Keratinocyte (primary cell): ENCODE data around the gene FRMD6. TPM values are rescaled to one million over a fixed set of nuclear protein-coding genes. Genes with fewer than 3 reads are reported as not detected.
A peak's percentile ranks its signal among the peaks of the same experiment; 100 is the strongest.

Experiments
- DNase-seq: peaks from one replicate; pipeline ENCODE4 v3.0.0-alpha.2; 2011; ENCODE audit warnings: low read depth, missing footprints, low spot score
- FAIRE-seq: peaks from 2 replicates; lab custom pipeline; 2011; peaks lifted over from hg19 to GRCh38; lab: Jason Lieb, UNC
- H2AFZ ChIP-seq: 2 replicates; pipeline ENCODE4 v1.6.0; 2012; ENCODE audit warnings: low read length, control low read depth, inconsistent platforms; ENCODE audit not compliant: control insufficient read depth
- H3K27ac ChIP-seq: 2 replicates; pipeline ENCODE4 v1.5.1; 2011; ENCODE audit warnings: low read length; ENCODE audit not compliant: control insufficient read depth, insufficient read depth
- H3K27me3 ChIP-seq: 3 replicates; pipeline ENCODE4 v1.6.0; 2011; ENCODE audit warnings: low read length; ENCODE audit not compliant: control insufficient read depth, insufficient read depth; ENCODE audit errors: extremely low read depth
- H3K36me3 ChIP-seq, 2 experiments: 2 replicates in 1 of 2; 3 replicates in 1 of 2; pipeline ENCODE4 v1.5.1; 2011; ENCODE audit warnings: low read length in 2 of 2, mild to moderate bottlenecking in 1 of 2; ENCODE audit not compliant: control insufficient read depth in 2 of 2, insufficient read depth in 2 of 2; ENCODE audit errors: extremely low read depth in 1 of 2
- H3K4me1 ChIP-seq: 3 replicates; pipeline ENCODE4 v1.5.1; 2011; ENCODE audit warnings: low read length; ENCODE audit not compliant: control insufficient read depth, insufficient read depth; ENCODE audit errors: extremely low read depth
- H3K4me2 ChIP-seq: 3 replicates; pipeline ENCODE4 v1.6.0; 2011; ENCODE audit warnings: low read depth, low read length; ENCODE audit not compliant: control insufficient read depth, insufficient read depth; ENCODE audit errors: extremely low read depth
- H3K4me3 ChIP-seq, 3 experiments: fragments of 200-600 bp in 1 of 3; sonication (generic) in 1 of 3; 2 replicates in 2 of 3; 3 replicates in 1 of 3; pipeline ENCODE4 v1.5.1; 2011 to 2016; ENCODE audit warnings: low read length in 3 of 3, mild to moderate bottlenecking in 3 of 3, control low read depth in 2 of 3, inconsistent platforms in 1 of 3, low read depth in 1 of 3, mixed read lengths in 1 of 3, mixed run types in 1 of 3, moderate library complexity in 1 of 3; ENCODE audit not compliant: control insufficient read depth in 2 of 3, insufficient read depth in 2 of 3; ENCODE audit errors: extremely low read depth in 1 of 3
- H3K79me2 ChIP-seq: 2 replicates; pipeline ENCODE4 v1.6.0; 2012; ENCODE audit warnings: low read length; ENCODE audit not compliant: control insufficient read depth, insufficient read depth
- H3K9ac ChIP-seq: 3 replicates; pipeline ENCODE4 v1.6.0; 2011; ENCODE audit warnings: low read length; ENCODE audit not compliant: control insufficient read depth, insufficient read depth; ENCODE audit errors: extremely low read depth
- H3K9me1 ChIP-seq: 3 replicates; pipeline ENCODE4 v1.6.0; 2011; ENCODE audit warnings: low read length; ENCODE audit not compliant: control insufficient read depth, insufficient read depth; ENCODE audit errors: extremely low read depth
- H3K9me3 ChIP-seq: 2 replicates; pipeline ENCODE4 v1.5.1; 2012; ENCODE audit warnings: low read depth, low read length; ENCODE audit not compliant: control insufficient read depth
- H4K20me1 ChIP-seq: 3 replicates; pipeline ENCODE4 v1.6.0; 2011; ENCODE audit warnings: low read length; ENCODE audit not compliant: control insufficient read depth, insufficient read depth; ENCODE audit errors: extremely low read depth
- EZH2 ChIP-seq: IDR thresholded peaks from one replicate; pipeline ENCODE4 v1.6.1; 2012; ENCODE audit warnings: inconsistent platforms, mild to moderate bottlenecking, low read length, moderate library complexity
- dilution Hi-C: fragments of 300-500 bp; cut with MboI; formaldehyde crosslinking; loops from one replicate; pipeline ENCODE4 v1.7.0; 2020; ENCODE audit warnings: low sequenced_read_pairs; ENCODE audit not compliant: extremely low pct_ligation_motif_present
- polyA plus RNA-seq, 5 experiments: library from polyadenylated mRNA; depleted of rRNA in 3 of 5; stranded (reverse) in 3 of 5; stranded (forward) in 1 of 5; unstranded in 1 of 5; fragments of >200 nt; gene quantifications; 1 replicate in 1 of 5; 2 replicates in 3 of 5; 3 replicates in 1 of 5; pipeline versions ENCODE4 v1.2.1 to v1.2.3, GENCODE V29; 2011 to 2012; ENCODE audit warnings: missing spikeins in 2 of 5, low read depth in 1 of 5, low replicate concordance in 1 of 5
- TF ChIP-seq, protein P1 (sequence below), 3 experiments: IDR thresholded peaks in 1 of 3; conservative IDR thresholded peaks in 1 of 3; optimal IDR thresholded peaks in 1 of 3; 2 replicates in 2 of 3; 3 replicates in 1 of 3; pipeline versions ENCODE3 to v1.5.1; 2011; ENCODE audit warnings: low read length in 3 of 3, mild to moderate bottlenecking in 3 of 3, moderate library complexity in 2 of 3, control low read depth in 1 of 3, inconsistent platforms in 1 of 3; ENCODE audit not compliant: insufficient read depth in 2 of 3; ENCODE audit errors: extremely low read depth in 1 of 3

FRMD6 gene
- polyA plus RNA-seq, 1 donor (not counting 4 experiments of a cell fraction or from before 2014, with no cell fraction given), result 120 TPM

DNA sequence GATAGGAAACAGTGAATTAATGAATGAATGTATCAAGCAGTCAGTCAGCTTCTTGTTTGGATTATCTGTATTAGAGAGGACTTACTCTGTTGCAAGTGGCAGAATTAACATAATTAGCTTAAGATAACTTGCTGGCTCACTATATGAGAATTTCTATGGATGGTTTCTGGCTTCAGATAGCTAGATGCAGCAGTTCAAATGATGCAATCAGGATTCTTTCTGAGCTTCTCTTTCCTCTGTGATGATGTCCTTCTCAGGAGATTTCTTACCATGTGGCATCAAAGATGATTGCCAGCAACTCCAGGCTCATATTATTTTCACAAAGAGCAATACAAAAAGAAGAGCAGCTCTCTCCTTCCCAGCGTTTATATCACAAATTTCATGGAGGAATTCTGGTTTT, 30.7 kb downstream of the FRMD6 start:
- Histone ChIP-seq H3K4me3 (no peak overlapping the region), H2AFZ (no peak overlapping the region), H3K79me2 (peaks cover 92% of the 10 kb centered on the region), H3K27me3 (no peaks in the 10 kb centered on the region), H3K36me3 (peaks cover 10 to 11% of the 10 kb centered on the region in 2 experiments), H3K27ac (no peak overlapping the region), H4K20me1 (peaks cover 2% of the 10 kb centered on the region), H3K4me2 (no peak overlapping the region), H3K9ac (no peak overlapping the region), H3K9me1 (no peaks in the 10 kb centered on the region), H3K4me1 (no peaks in the 10 kb centered on the region), H3K9me3 (no peaks in the 10 kb centered on the region)
- no peak for DNase-seq
- FAIRE-seq, result peak; percentile 13
- dilution Hi-C loops, result no loop called here
- no peak for TF ChIP-seq EZH2
- TF ChIP-seq, protein P1, sequence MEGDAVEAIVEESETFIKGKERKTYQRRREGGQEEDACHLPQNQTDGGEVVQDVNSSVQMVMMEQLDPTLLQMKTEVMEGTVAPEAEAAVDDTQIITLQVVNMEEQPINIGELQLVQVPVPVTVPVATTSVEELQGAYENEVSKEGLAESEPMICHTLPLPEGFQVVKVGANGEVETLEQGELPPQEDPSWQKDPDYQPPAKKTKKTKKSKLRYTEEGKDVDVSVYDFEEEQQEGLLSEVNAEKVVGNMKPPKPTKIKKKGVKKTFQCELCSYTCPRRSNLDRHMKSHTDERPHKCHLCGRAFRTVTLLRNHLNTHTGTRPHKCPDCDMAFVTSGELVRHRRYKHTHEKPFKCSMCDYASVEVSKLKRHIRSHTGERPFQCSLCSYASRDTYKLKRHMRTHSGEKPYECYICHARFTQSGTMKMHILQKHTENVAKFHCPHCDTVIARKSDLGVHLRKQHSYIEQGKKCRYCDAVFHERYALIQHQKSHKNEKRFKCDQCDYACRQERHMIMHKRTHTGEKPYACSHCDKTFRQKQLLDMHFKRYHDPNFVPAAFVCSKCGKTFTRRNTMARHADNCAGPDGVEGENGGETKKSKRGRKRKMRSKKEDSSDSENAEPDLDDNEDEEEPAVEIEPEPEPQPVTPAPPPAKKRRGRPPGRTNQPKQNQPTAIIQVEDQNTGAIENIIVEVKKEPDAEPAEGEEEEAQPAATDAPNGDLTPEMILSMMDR (optimal IDR thresholded peaks at IDR 0.05 in 1 of 3, IDR thresholded peaks at IDR 0.05 in 1 of 3, conservative IDR thresholded peaks at IDR 0.05 in 1 of 3; ENCODE audit: extremely low read depth in 1 of 3, insufficient read depth in 2 of 3, low read length in 3 of 3), result no peak

- H3K9ac ChIP-seq, result no peak overlapping the region
- H3K27me3 ChIP-seq, result no peaks in the 10 kb centered on the region
- peaks cover 90% of the 10 kb centered on the region for H3K79me2 ChIP-seq
- no peak overlapping the region for H2AFZ ChIP-seq
- no peak overlapping the region for H3K4me3 ChIP-seq
- DNase-seq (no peak), FAIRE-seq (peak; percentile 64)
- H3K27ac ChIP-seq, result no peak overlapping the region
- H3K9me3 ChIP-seq, result no peaks in the 10 kb centered on the region
- TF ChIP-seq, protein P1 (optimal IDR thresholded peaks at IDR 0.05 in 1 of 3, IDR thresholded peaks at IDR 0.05 in 1 of 3, conservative IDR thresholded peaks at IDR 0.05 in 1 of 3; ENCODE audit: extremely low read depth in 1 of 3, insufficient read depth in 2 of 3, low read length in 3 of 3), result no peak
- no peak for TF ChIP-seq EZH2
- no peaks in the 10 kb centered on the region for H3K9me1 ChIP-seq
- peaks cover 10% of the 10 kb centered on the region for H3K4me1 ChIP-seq
- peaks cover 4 to 7% of the 10 kb centered on the region in 2 experiments for H3K36me3 ChIP-seq
- H4K20me1 ChIP-seq, result peaks cover 2% of the 10 kb centered on the region
- dilution Hi-C loops, result no loop called here
- H3K4me2 ChIP-seq, result no peak overlapping the region
Measured at GRCh38 chr14:51684760-51685159, 33.0 kb downstream of the FRMD6 start.
